H1 (cell line): Measurements from ENCODE around the gene WDR33. TPM values are rescaled to one million over a fixed set of nuclear protein-coding genes. Genes with fewer than 3 reads are reported as not detected.

Experiments
- CTCF ChIA-PET: fragments of 300-600 bp; sonication (Branson Sonifier 250); formaldehyde crosslinking; loops from one replicate; lab custom pipeline; 2021; ENCODE audit not compliant: partially characterized antibody; lab: Charles Lee
- POLR2A ChIA-PET: fragments of 300-600 bp; sonication (Branson Sonifier 250); formaldehyde crosslinking; loops from one replicate; lab custom pipeline; 2021; ENCODE audit warnings: inconsistent platforms; ENCODE audit not compliant: partially characterized antibody; lab: Charles Lee
- DNase-seq, 2 experiments: peaks; one replicate each; pipeline versions ENCODE4 v3.0.0 to v3.0.0-alpha.2; 2010 to 2022; ENCODE audit warnings: low spot score in 2 of 2, low read depth in 1 of 2, mixed read lengths in 1 of 2
- FAIRE-seq: peaks from 2 replicates; lab custom pipeline; 2011; peaks lifted over from hg19 to GRCh38; lab: Jason Lieb, UNC
- H2AFZ ChIP-seq: 2 replicates; pipeline ENCODE4 v1.8.1; 2012; ENCODE audit warnings: low read length, inconsistent platforms
- H2AK5ac ChIP-seq: 2 replicates; pipeline ENCODE4 v1.6.1; 2013; ENCODE audit warnings: low read depth, low read length
- H2BK120ac ChIP-seq: replicated peaks from 2 replicates; pipeline ENCODE3; 2013; ENCODE audit warnings: low read depth, low read length, inconsistent platforms
- H2BK12ac ChIP-seq: 2 replicates; pipeline ENCODE4 v1.6.1; 2013; ENCODE audit warnings: low read depth, low read length
- H2BK15ac ChIP-seq: 2 replicates; pipeline ENCODE4 v1.6.1; 2013; ENCODE audit warnings: low read length
- H2BK20ac ChIP-seq: 2 replicates; pipeline ENCODE4 v1.6.1; 2013; ENCODE audit warnings: low read length
- H2BK5ac ChIP-seq: 2 replicates; pipeline ENCODE4 v1.6.1; 2013; ENCODE audit warnings: low read depth, low read length
- H3K14ac ChIP-seq: 2 replicates; pipeline ENCODE4 v1.6.1; 2013; ENCODE audit warnings: inconsistent platforms; ENCODE audit not compliant: insufficient read length
- H3K18ac ChIP-seq: 2 replicates; pipeline ENCODE4 v1.6.1; 2013; ENCODE audit warnings: low read length; ENCODE audit errors: extremely low read depth
- H3K23ac ChIP-seq: 2 replicates; pipeline ENCODE4 v1.6.1; 2013; ENCODE audit warnings: inconsistent platforms; ENCODE audit not compliant: insufficient read length
- H3K23me2 ChIP-seq: 2 replicates; pipeline ENCODE4 v1.6.1; 2013; ENCODE audit warnings: low read depth, low read length
- H3K27ac ChIP-seq: 2 replicates; pipeline ENCODE4 v1.6.1; 2011; ENCODE audit warnings: low read depth, low read length, inconsistent platforms
- H3K27me3 ChIP-seq, 4 experiments: replicated peaks in 1 of 4; 1 replicate in 1 of 4; 2 replicates in 3 of 4; pipeline versions ENCODE4 v1.6.1 to v1.8.1; 2011 to 2013; ENCODE audit warnings: low read length in 3 of 4, mild to moderate bottlenecking in 3 of 4, inconsistent platforms in 2 of 4, mixed read lengths in 2 of 4, moderate library complexity in 1 of 4; ENCODE audit not compliant: control insufficient read depth in 3 of 4, insufficient read depth in 3 of 4; ENCODE audit errors: extremely low read depth in 1 of 4
- H3K36me3 ChIP-seq, 4 experiments: 2 replicates each; pipeline versions ENCODE4 v1.6.1 to v1.8.1; 2011 to 2013; ENCODE audit warnings: mild to moderate bottlenecking in 4 of 4, low read length in 3 of 4, moderate library complexity in 2 of 4, control low read depth in 1 of 4, inconsistent platforms in 1 of 4; ENCODE audit not compliant: insufficient read depth in 4 of 4, control insufficient read depth in 2 of 4
- H3K4ac ChIP-seq: replicated peaks from 2 replicates; pipeline ENCODE3; 2013; ENCODE audit warnings: low read length, low read depth, mixed read lengths, inconsistent platforms; ENCODE audit not compliant: insufficient read length
- H3K4me1 ChIP-seq, 4 experiments: replicated peaks in 1 of 4; 1 replicate in 1 of 4; 2 replicates in 3 of 4; pipeline versions ENCODE4 v1.6.1 to v1.8.1; 2011 to 2013; ENCODE audit warnings: low read length in 3 of 4, inconsistent platforms in 2 of 4, mixed read lengths in 1 of 4; ENCODE audit not compliant: insufficient read depth in 4 of 4, control insufficient read depth in 3 of 4
- H3K4me2 ChIP-seq, 2 experiments: 2 replicates each; pipeline versions ENCODE4 v1.6.1 to v1.8.1; 2011 to 2013; ENCODE audit warnings: low read depth in 2 of 2, low read length in 2 of 2, control low read depth in 1 of 2, inconsistent platforms in 1 of 2, mild to moderate bottlenecking in 1 of 2; ENCODE audit not compliant: insufficient read depth in 1 of 2
- H3K4me3 ChIP-seq, 4 experiments: fragments of 200-600, 300-600 bp in 1 of 4; sonication (generic), shearing (Covaris generic), sonication (Bioruptor Twin) in 1 of 4; 2 replicates each; pipeline versions ENCODE4 v1.5.1 to v1.8.1; 2011 to 2016; ENCODE audit warnings: low read length in 4 of 4, low read depth in 3 of 4, control low read depth in 2 of 4, inconsistent platforms in 2 of 4, mild to moderate bottlenecking in 2 of 4, mixed read lengths in 1 of 4, moderate library complexity in 1 of 4; ENCODE audit not compliant: insufficient read depth in 2 of 4; ENCODE audit errors: extremely low read depth in 1 of 4
- H3K56ac ChIP-seq: replicated peaks from 2 replicates; pipeline ENCODE3; 2013; ENCODE audit warnings: low read depth, mild to moderate bottlenecking, mixed read lengths, low read length, inconsistent platforms; ENCODE audit not compliant: insufficient read length
- H3K79me1 ChIP-seq: 2 replicates; pipeline ENCODE4 v1.6.1; 2013; ENCODE audit warnings: low read depth, low read length, control low read depth
- H3K79me2 ChIP-seq, 2 experiments: 2 replicates each; pipeline versions ENCODE4 v1.6.1 to v1.8.1; 2012 to 2013; ENCODE audit warnings: low read length in 2 of 2, mild to moderate bottlenecking in 2 of 2, inconsistent platforms in 1 of 2; ENCODE audit not compliant: insufficient read depth in 2 of 2, control insufficient read depth in 1 of 2
- H3K9ac ChIP-seq, 4 experiments: replicated peaks in 1 of 4; 1 replicate in 1 of 4; 2 replicates in 3 of 4; pipeline versions ENCODE4 v1.6.1 to v1.8.1; 2011 to 2013; ENCODE audit warnings: low read depth in 3 of 4, low read length in 3 of 4, control low read depth in 2 of 4, mild to moderate bottlenecking in 2 of 4, moderate library complexity in 2 of 4, inconsistent platforms in 1 of 4; ENCODE audit errors: extremely low read depth in 1 of 4
- H3K9me3 ChIP-seq, 2 experiments: 2 replicates each; pipeline versions ENCODE4 v1.6.1 to v1.8.1; 2012 to 2013; ENCODE audit warnings: mild to moderate bottlenecking in 2 of 2, moderate library complexity in 2 of 2, control low read depth in 1 of 2, inconsistent platforms in 1 of 2, low read depth in 1 of 2, low read length in 1 of 2, mixed read lengths in 1 of 2; ENCODE audit not compliant: insufficient read depth in 2 of 2
- H4K20me1 ChIP-seq, 2 experiments: replicated peaks in 1 of 2; 2 replicates each; pipeline versions ENCODE3 to v1.8.1; 2011 to 2013; ENCODE audit warnings: inconsistent platforms in 2 of 2, low read length in 2 of 2, mild to moderate bottlenecking in 1 of 2; ENCODE audit not compliant: insufficient read depth in 2 of 2, control insufficient read depth in 1 of 2
- H4K5ac ChIP-seq: 2 replicates; pipeline ENCODE4 v1.6.1; 2013; ENCODE audit warnings: low read length, low read depth, mixed read lengths, inconsistent platforms; ENCODE audit not compliant: insufficient read length
- H4K8ac ChIP-seq: 2 replicates; pipeline ENCODE4 v1.8.0; 2013; ENCODE audit warnings: mild to moderate bottlenecking, moderate library complexity, low read length, inconsistent platforms; ENCODE audit not compliant: insufficient read depth; ENCODE audit errors: extremely low read depth
- H4K91ac ChIP-seq: replicated peaks from 2 replicates; pipeline ENCODE3; 2013; ENCODE audit warnings: low read length, mixed read lengths, inconsistent platforms; ENCODE audit not compliant: insufficient read length
- BACH1 ChIP-seq: IDR thresholded peaks from 2 replicates; pipeline ENCODE4 v1.6.1; 2012; ENCODE audit warnings: low read length, improper control_type of control experiment
- CBX8 ChIP-seq: fragments of 300-800, 300-1000 bp; sonication (generic); IDR thresholded peaks from 2 replicates; pipeline ENCODE4 v1.7.1; 2016; ENCODE audit warnings: low read depth, low read length, borderline replicate concordance
- CREB1 ChIP-seq: IDR thresholded peaks from 2 replicates; pipeline ENCODE4 v1.6.1; 2012; ENCODE audit warnings: inconsistent platforms
- HDAC2 ChIP-seq, 2 experiments: fragments of 300-600 bp in 1 of 2; sonication (generic) in 1 of 2; IDR thresholded peaks; 2 replicates each; pipeline ENCODE4 v1.6.1; 2011 to 2012; ENCODE audit warnings: low read depth in 2 of 2, low read length in 2 of 2, mild to moderate bottlenecking in 2 of 2, moderate library complexity in 2 of 2, borderline replicate concordance in 1 of 2, inconsistent platforms in 1 of 2
- RBBP5 ChIP-seq: IDR thresholded peaks from 2 replicates; pipeline ENCODE4 v1.7.1; 2012; ENCODE audit warnings: low read depth, mild to moderate bottlenecking, inconsistent platforms, low read length, moderate library complexity, borderline replicate concordance
- RNF2 ChIP-seq: fragments of 200-900, 300-1000 bp; sonication (generic); IDR thresholded peaks from 2 replicates; pipeline ENCODE4 v1.7.1; 2016; ENCODE audit warnings: borderline replicate concordance, low read depth, mild to moderate bottlenecking, antibody characterized with exemption, low read length; ENCODE audit not compliant: poor library complexity, severe bottlenecking; ENCODE audit errors: missing control alignments
- SP2 ChIP-seq: IDR thresholded peaks from 2 replicates; pipeline ENCODE4 v1.6.1; 2012; ENCODE audit warnings: mild to moderate bottlenecking, low read length, inconsistent platforms
- SRF ChIP-seq: IDR thresholded peaks from 2 replicates; pipeline ENCODE4 v1.6.1; 2011; ENCODE audit warnings: mild to moderate bottlenecking, low read depth, low read length, moderate library complexity
- SUZ12 ChIP-seq: fragments of 200-600 bp; sonication (generic); IDR thresholded peaks from 2 replicates; pipeline ENCODE4 v1.6.1; 2012; ENCODE audit warnings: mild to moderate bottlenecking, inconsistent platforms, low read length, moderate library complexity, mixed read lengths
- WGBS, 2 experiments: shearing (Covaris generic) in 1 of 2; methylation state at CpG; one replicate each; pipeline versions ENCODE4 v1.1.6 to v1.1.7; 2013 to 2015; ENCODE audit warnings: low lambda C conversion rate in 2 of 2, mixed read lengths in 2 of 2, inconsistent platforms in 1 of 2, low coverage in 1 of 2, missing lambda C conversion rate in 1 of 2; ENCODE audit not compliant: insufficient replicate concordance in 2 of 2, insufficient coverage in 1 of 2, insufficient read length in 1 of 2; ENCODE audit errors: extremely low coverage in 1 of 2, missing lambda C conversion rate in 1 of 2; 5-methylcytosine and 5-hydroxymethylcytosine counted together
- polyA plus RNA-seq, 7 experiments: library from polyadenylated mRNA; depleted of rRNA in 3 of 7; stranded (reverse) in 5 of 7; unstranded in 2 of 7; fragments of >200 nt in 5 of 7; fragments of 200-250 nt in 2 of 7; gene quantifications; 1 replicate in 5 of 7; 2 replicates in 1 of 7; 4 replicates in 1 of 7; pipeline versions ENCODE4 v1.2.1 to v1.2.3, GENCODE V29; 2011 to 2013; ENCODE audit warnings: missing spikeins in 2 of 7, mixed read lengths in 2 of 7
- total RNA-seq: library from RNA; stranded (reverse); fragmentation: NEBNext Ultra II Directional; extraction: Animal tissue kit (Norgen Biotek cat#: 25700); gene quantifications from 2 replicates; pipeline ENCODE4 v1.2.1, GENCODE V29; 2021
- TF ChIP-seq, protein P1 (sequence below): IDR thresholded peaks from 2 replicates; pipeline ENCODE4 v1.6.1; 2012; ENCODE audit warnings: inconsistent platforms

The WDR33 gene
- total and polyA plus RNA-seq, 2 of the 8 experiments (the other 6 are each of a cell fraction or from before 2014, with no cell fraction given): 18.1 to 82.7 TPM

DNA sequence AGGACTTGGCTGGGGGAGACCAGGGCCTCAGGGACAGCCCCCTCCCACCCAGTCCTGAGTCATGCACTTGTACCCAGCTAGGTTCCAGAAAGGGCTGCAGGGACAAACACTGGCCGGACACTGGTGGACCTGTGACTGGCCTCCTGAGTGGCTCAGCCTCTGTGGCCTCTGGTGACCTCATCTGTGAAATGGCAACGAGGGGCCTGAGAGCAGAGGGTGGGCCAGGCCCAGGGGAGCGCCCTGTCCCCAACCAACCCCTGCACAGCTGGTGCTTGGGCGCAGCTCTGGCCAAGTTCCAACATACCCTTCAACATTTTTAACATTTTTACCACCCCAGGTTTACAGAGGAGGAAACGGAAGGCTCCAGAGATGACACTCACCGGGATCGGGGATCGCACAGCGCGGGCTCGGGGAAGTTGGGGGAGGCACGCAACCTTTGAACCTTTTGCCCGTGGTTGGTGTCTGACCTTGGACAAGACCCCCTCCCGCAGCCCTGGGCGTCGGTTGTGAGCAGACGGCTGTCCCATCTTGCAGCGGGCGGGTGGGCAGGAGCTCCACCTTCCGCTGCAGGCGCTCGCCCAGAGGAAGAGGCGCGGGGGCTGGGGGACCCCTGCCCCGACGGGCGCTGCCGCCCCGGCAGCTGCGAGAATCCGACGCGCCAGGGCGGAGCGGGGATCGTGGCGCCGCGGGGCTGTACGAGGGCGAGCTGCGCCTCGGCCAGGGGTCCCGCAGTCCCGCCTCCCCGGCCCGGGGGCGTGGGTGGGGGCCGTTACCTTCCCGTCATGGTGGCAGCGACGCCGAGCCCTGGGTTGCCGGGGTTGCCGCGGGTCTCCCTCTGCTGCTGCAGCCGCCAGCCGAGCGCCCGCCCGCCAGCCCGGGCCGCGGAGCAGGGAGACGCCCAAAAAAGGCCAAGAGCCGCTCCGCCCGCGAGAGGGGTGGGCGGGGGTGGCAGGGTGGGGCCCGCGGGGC, 136.4 kb downstream of the WDR33 start:
- Histone ChIP-seq H3K79me2 (no peaks in the 10 kb centered on the region), H2BK12ac (no peak overlapping the region), H4K5ac (no peak overlapping the region), H3K27ac (no peak overlapping the region), H3K4me2 (peak overlapping the region; percentile 66 to 79), H3K14ac (no peak overlapping the region), H4K91ac (no peak overlapping the region), H3K79me1 (peaks cover 2% of the 10 kb centered on the region; the same call in 1 of the 2 replicates), H3K9me3 (no peaks in the 10 kb centered on the region), H3K18ac (no peak overlapping the region), H3K9ac (no peak overlapping the region), H4K8ac (0 out of 2 replicates have a peak overlapping the region, but pooled peaks have one; percentile 76), H2BK20ac (peak overlapping the region; percentile 13; the same call in 1 of the 2 replicates), H2BK15ac (no peak overlapping the region), H3K36me3 (no peaks in the 10 kb centered on the region), H3K56ac (no peak overlapping the region), H3K4ac (no peak overlapping the region), H2AK5ac (no peak overlapping the region), H3K23me2 (peaks cover 2% of the 10 kb centered on the region; the same call in 1 of the 2 replicates), H3K4me3 (peak overlapping the region; percentile 30 to 65 (median 42)), H3K4me1 (peaks cover 0 to 4% (median 0%) of the 10 kb centered on the region in 4 experiments; a peak in 3 of 7 replicates), H2BK120ac (no peak overlapping the region), H2BK5ac (no peak overlapping the region), H3K27me3 (peaks cover 10 to 57% (median 33%) of the 10 kb centered on the region in 4 experiments), H3K23ac (no peak overlapping the region), H2AFZ (0 out of 2 replicates have a peak overlapping the region, but pooled peaks have one; percentile 48), H4K20me1 (no peaks in the 10 kb centered on the region)
- ChIA-PET POLR2A (interaction anchor here (1.2 to 4.9 kb wide), 4 partner anchors 10 to 30 kb away, joined by 3 to 21 read pairs (median 7); partner anchors contain the start of gene SFT2D3), CTCF (interaction anchor here (0.7 to 4.1 kb wide), 11 partner anchors 11 to 195 kb away, joined by 3 to 34 read pairs (median 3); no protein-coding TSS in a partner anchor)
- no peak for FAIRE-seq
- WGBS, 2 experiments: 24% methylated on average over 24 of the region's 72 CpGs; no CpG with 5 or more reads in 1 of the 2 experiments
- peak in 1 of 2 experiments; percentile 67 for DNase-seq
- TF ChIP-seq, protein P1, sequence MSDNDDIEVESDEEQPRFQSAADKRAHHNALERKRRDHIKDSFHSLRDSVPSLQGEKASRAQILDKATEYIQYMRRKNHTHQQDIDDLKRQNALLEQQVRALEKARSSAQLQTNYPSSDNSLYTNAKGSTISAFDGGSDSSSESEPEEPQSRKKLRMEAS: no peak
- TF ChIP-seq HDAC2 (IDR thresholded peaks at IDR 0.05; ENCODE audit: borderline replicate concordance in 1 of 2, low read depth in 2 of 2, low read length in 2 of 2): no peak
- TF ChIP-seq BACH1: no peak
- no peak for TF ChIP-seq RNF2
- no peak for TF ChIP-seq CBX8
- peak; percentile 29; the same call in 1 of the 2 replicates for TF ChIP-seq CREB1
- peak; percentile 64; the same call in 1 of the 2 replicates for TF ChIP-seq SUZ12
- no peak for TF ChIP-seq SRF
- TF ChIP-seq RBBP5: no peak
- no peak for TF ChIP-seq SP2
